HG03135 (cell line): Measurements from ENCODE around the gene FGFR2.

Experiments used
- ATAC-seq: cut with Tn5 transposase; IDR thresholded peaks from one replicate; pipeline ENCODE4 v1.9.1; 2021; ENCODE audit warnings: mild to moderate bottlenecking, moderate library complexity; ENCODE audit not compliant: unreplicated experiment

FGFR2 gene

GRCh38 chr10:121500701-121501332, 97.4 kb downstream of the FGFR2 start:
- ATAC-seq, result no peak

- no peak for ATAC-seq
These were observed 100.5 kb downstream of the FGFR2 start for GRCh38 chr10:121497513-121498470.

- no peak for ATAC-seq
These were observed 102.5 kb downstream of the FGFR2 start for GRCh38 chr10:121495719-121496118.

GRCh38 chr10:121494296-121494695, 103.9 kb downstream of the FGFR2 start:
- no peak for ATAC-seq

GRCh38 chr10:121493521-121493920, 104.7 kb downstream of the FGFR2 start:
- ATAC-seq, result no peak

- ATAC-seq, result no peak
These were observed 107.2 kb downstream of the FGFR2 start for GRCh38 chr10:121490871-121491519.

GRCh38 chr10:121485436-121486139, 112.7 kb downstream of the FGFR2 start:
- ATAC-seq, result no peak

GRCh38 chr10:121484816-121485215, 113.4 kb downstream of the FGFR2 start:
- no peak for ATAC-seq

- no peak for ATAC-seq
These were observed 113.8 kb downstream of the FGFR2 start for GRCh38 chr10:121484401-121484800.

GRCh38 chr10:121481180-121481579, 117.1 kb downstream of the FGFR2 start:
- ATAC-seq, result no peak

- no peak for ATAC-seq
These were observed 119.7 kb downstream of the FGFR2 start for GRCh38 chr10:121478556-121478955.

GRCh38 chr10:121469797-121470606, 128.2 kb downstream of the FGFR2 start:
- no peak for ATAC-seq

GRCh38 chr10:121468726-121469125, 129.5 kb downstream of the FGFR2 start:
- ATAC-seq, result no peak

- ATAC-seq, result no peak
These were observed 131.8 kb downstream of the FGFR2 start for GRCh38 chr10:121466424-121466823.

GRCh38 chr10:121465215-121465614, 133.0 kb downstream of the FGFR2 start:
- ATAC-seq, result no peak

- no peak for ATAC-seq
These were observed 133.7 kb downstream of the FGFR2 start for GRCh38 chr10:121464517-121464916.

GRCh38 chr10:121462955-121463354, 135.3 kb downstream of the FGFR2 start:
- no peak for ATAC-seq

GRCh38 chr10:121462281-121462680, 136.0 kb downstream of the FGFR2 start:
- ATAC-seq, result no peak

- no peak for ATAC-seq
These were observed 136.9 kb downstream of the FGFR2 start for GRCh38 chr10:121461307-121461706.

- no peak for ATAC-seq
These were observed 137.5 kb downstream of the FGFR2 start for GRCh38 chr10:121460733-121461132.
